ENCODE results near the gene ALDOB.

DNA sequence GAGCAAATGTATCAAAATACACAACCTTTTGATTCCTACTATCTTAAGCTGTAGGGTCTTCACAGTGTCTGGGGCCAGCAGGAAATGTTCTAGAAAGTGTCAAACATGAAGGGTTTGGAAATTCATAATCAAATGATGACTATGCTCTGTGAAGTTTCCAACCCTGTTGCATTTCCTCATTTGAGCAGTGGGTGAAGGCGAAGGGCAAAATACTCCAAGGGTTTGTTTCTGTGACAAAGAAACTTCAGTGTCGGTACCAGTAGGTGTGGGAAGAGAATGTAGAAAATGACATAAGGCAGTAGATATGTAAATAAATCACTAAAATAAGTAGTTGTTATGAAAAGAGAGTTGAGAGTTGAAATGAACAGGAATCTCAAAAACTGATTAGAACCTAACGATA is 576 bp downstream of the ALDOB start:
- TF ChIP-seq, protein P1, sequence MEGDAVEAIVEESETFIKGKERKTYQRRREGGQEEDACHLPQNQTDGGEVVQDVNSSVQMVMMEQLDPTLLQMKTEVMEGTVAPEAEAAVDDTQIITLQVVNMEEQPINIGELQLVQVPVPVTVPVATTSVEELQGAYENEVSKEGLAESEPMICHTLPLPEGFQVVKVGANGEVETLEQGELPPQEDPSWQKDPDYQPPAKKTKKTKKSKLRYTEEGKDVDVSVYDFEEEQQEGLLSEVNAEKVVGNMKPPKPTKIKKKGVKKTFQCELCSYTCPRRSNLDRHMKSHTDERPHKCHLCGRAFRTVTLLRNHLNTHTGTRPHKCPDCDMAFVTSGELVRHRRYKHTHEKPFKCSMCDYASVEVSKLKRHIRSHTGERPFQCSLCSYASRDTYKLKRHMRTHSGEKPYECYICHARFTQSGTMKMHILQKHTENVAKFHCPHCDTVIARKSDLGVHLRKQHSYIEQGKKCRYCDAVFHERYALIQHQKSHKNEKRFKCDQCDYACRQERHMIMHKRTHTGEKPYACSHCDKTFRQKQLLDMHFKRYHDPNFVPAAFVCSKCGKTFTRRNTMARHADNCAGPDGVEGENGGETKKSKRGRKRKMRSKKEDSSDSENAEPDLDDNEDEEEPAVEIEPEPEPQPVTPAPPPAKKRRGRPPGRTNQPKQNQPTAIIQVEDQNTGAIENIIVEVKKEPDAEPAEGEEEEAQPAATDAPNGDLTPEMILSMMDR (IDR thresholded peaks at IDR 0.05) = no peak
- TF ChIP-seq POLR2A (IDR thresholded peaks at IDR 0.05) = no peak
